Vagina (tissue), 2 donors: Measurements from ENCODE around the gene IQSEC3.
"Not testable (repeated sequence)": the region's sequence is repeated elsewhere in the genome, so short reads cannot be mapped to it uniquely, and the experiment has no call there.

Experiments used
- POLR2A ChIP-seq, 2 donors: fragments of 450-650 bp; IDR thresholded peaks; one replicate each; pipeline ENCODE4 v1.6.1; 2017; ENCODE audit warnings: antibody characterized with exemption in 2 of 2, mild to moderate bottlenecking in 2 of 2, moderate library complexity in 2 of 2
- POLR2AphosphoS5 ChIP-seq, 2 donors: sonication (generic); formaldehyde crosslinking; IDR thresholded peaks; one replicate each; pipeline ENCODE4 v1.9.0; 2017; ENCODE audit warnings: antibody characterized with exemption in 2 of 2, mild to moderate bottlenecking in 2 of 2, low read depth in 1 of 2; ENCODE audit not compliant: insufficient read depth in 1 of 2
- TF ChIP-seq, protein P1 (sequence below), 3 experiments: fragments of 450-650 bp in 2 of 3; fragments of 200-600 bp in 1 of 3; sonication (generic) in 1 of 3; IDR thresholded peaks; one replicate each; pipeline ENCODE4 v1.5.1; 2017 to 2019; ENCODE audit warnings: antibody characterized with exemption in 3 of 3, mild to moderate bottlenecking in 2 of 3, moderate library complexity in 2 of 3

- TF ChIP-seq, protein P1, sequence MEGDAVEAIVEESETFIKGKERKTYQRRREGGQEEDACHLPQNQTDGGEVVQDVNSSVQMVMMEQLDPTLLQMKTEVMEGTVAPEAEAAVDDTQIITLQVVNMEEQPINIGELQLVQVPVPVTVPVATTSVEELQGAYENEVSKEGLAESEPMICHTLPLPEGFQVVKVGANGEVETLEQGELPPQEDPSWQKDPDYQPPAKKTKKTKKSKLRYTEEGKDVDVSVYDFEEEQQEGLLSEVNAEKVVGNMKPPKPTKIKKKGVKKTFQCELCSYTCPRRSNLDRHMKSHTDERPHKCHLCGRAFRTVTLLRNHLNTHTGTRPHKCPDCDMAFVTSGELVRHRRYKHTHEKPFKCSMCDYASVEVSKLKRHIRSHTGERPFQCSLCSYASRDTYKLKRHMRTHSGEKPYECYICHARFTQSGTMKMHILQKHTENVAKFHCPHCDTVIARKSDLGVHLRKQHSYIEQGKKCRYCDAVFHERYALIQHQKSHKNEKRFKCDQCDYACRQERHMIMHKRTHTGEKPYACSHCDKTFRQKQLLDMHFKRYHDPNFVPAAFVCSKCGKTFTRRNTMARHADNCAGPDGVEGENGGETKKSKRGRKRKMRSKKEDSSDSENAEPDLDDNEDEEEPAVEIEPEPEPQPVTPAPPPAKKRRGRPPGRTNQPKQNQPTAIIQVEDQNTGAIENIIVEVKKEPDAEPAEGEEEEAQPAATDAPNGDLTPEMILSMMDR (IDR thresholded peaks at IDR 0.05): not testable (repeated sequence)
- not testable (repeated sequence) for TF ChIP-seq POLR2A (IDR thresholded peaks at IDR 0.05); POLR2AphosphoS5 (IDR thresholded peaks at IDR 0.05; ENCODE audit: insufficient read depth in 1 of 2, low read depth in 1 of 2)
These were observed 5.5 kb downstream of the IQSEC3 start for GRCh38 chr12:72018-72417.
